Mucosa of descending colon (tissue), 3 donors: ENCODE results near the gene MAGOH. TPM values are rescaled to one million over a fixed set of nuclear protein-coding genes. Genes with fewer than 3 reads are reported as not detected.

ENCODE experiments used
- ATAC-seq: fragments of 200-7000 bp; cut with Tn5 transposase; one replicate; pipeline ENCODE4 v1.9.1; 2020; ENCODE audit warnings: mild to moderate bottlenecking, moderate library complexity
- DNase-seq, 3 donors: peaks; one replicate each; pipeline ENCODE4 v3.0.0-alpha.2; 2020
- H3K36me3 ChIP-seq: fragments of 200-600 bp; one replicate; pipeline ENCODE4 v1.8.0; 2021; ENCODE audit warnings: low read depth, mild to moderate bottlenecking
- H3K4me1 ChIP-seq: fragments of 200-600 bp; one replicate; pipeline ENCODE4 v1.8.0; 2021; ENCODE audit warnings: low read depth, mild to moderate bottlenecking
- H3K4me3 ChIP-seq: fragments of 200-600 bp; one replicate; pipeline ENCODE4 v1.8.0; 2021; ENCODE audit warnings: mild to moderate bottlenecking
- H3K9me3 ChIP-seq: fragments of 200-600 bp; one replicate; pipeline ENCODE4 v1.8.0; 2021; ENCODE audit warnings: mild to moderate bottlenecking
- CTCF ChIP-seq: fragments of 200-600 bp; IDR thresholded peaks from one replicate; pipeline ENCODE4 v1.8.0; 2022; ENCODE audit warnings: antibody characterized with exemption, mild to moderate bottlenecking
- intact Hi-C, 2 donors: fragments of 100-400 bp; cut with DNase I in 1 of 2; cut with micrococcal nuclease in 1 of 2; formaldehyde crosslinking; loops; one replicate each; pipeline versions ENCODE4 v1.11.0 to v1.11.1; 2022; cut with DNase I, micrococcal nuclease
- total RNA-seq, 3 donors: library from RNA; stranded (reverse); fragmentation: NEBNext Ultra II Directional in 2 of 3; extraction: Animal tissue kit (Norgen Biotek cat#: 25700) in 2 of 3; gene quantifications; one replicate each; pipeline versions ENCODE4 v1.2.1 to v1.2.4, GENCODE V29; 2021 to 2023
- donor health status: DM: no; HTN: no; CAD: no; lungs with moderate emphysema.
- donor health status: DM: no; HTN: no; CAD: no.
- donor health status: DM: no; HTN: yes; CAD: no.

The MAGOH gene
- total RNA-seq, 3 donors from 2014 or later, result 30.3 to 36.3 (median 34.9) TPM

- Histone ChIP-seq H3K9me3 (no peaks in the 10 kb centered on the region), H3K36me3 (no peaks in the 10 kb centered on the region), H3K4me3 (no peak overlapping the region), H3K4me1 (peaks cover 10% of the 10 kb centered on the region)
- intact Hi-C loops, result no loop called here
- DNase-seq (no peak), ATAC-seq (no peak)
- no peak for TF ChIP-seq CTCF
Measured at GRCh38 chr1:53241828-53242227, 3.5 kb upstream of the MAGOH start.

- Histone ChIP-seq H3K9me3 (no peaks in the 10 kb centered on the region), H3K4me3 (peak overlapping the region; percentile 98), H3K36me3 (peaks cover 3% of the 10 kb centered on the region), H3K4me1 (peaks cover 10% of the 10 kb centered on the region)
- intact Hi-C loops, result no loop called here
- DNase-seq, result no peak
- TF ChIP-seq CTCF, result no peak
- ATAC-seq, result no peak
Measured at GRCh38 chr1:53237638-53238037, 680 bp downstream of the MAGOH start.

GRCh38 chr1:53220962-53221286, 17.4 kb downstream of the MAGOH start:
- ATAC-seq, result no peak
- no peak for DNase-seq
- H3K4me1 ChIP-seq, result peaks cover 10% of the 10 kb centered on the region

GRCh38 chr1:53220171-53220961, 18.0 kb downstream of the MAGOH start, which contains the start of gene CZIB:
Gene CZIB (minus strand): TSS chr1:53220634. CDS start chr1:53220575, 59 bp downstream.
- H3K36me3 ChIP-seq, result no peaks in the 10 kb centered on the region
- ATAC-seq (peak; percentile 98), DNase-seq (peak; percentile 97 to 98 (median 97))
- intact Hi-C loops, result no loop called here
- H3K4me3 ChIP-seq, result peak within 1 kb of the TSS; percentile 58
- peaks cover 10% of the 10 kb centered on the region for H3K4me1 ChIP-seq
- TF ChIP-seq CTCF, result no peak
- H3K9me3 ChIP-seq, result no peaks in the 10 kb centered on the region

More at GRCh38 chr1:53220962-53221286, 17.4 kb downstream of the MAGOH start:
- intact Hi-C loops, result no loop called here
- no peak for TF ChIP-seq CTCF
- Histone ChIP-seq H3K9me3 (no peaks in the 10 kb centered on the region), H3K4me3 (no peak overlapping the region), H3K36me3 (no peaks in the 10 kb centered on the region)

- Histone ChIP-seq H3K9me3 (no peaks in the 10 kb centered on the region), H3K36me3 (no peaks in the 10 kb centered on the region), H3K4me1 (peaks cover 10% of the 10 kb centered on the region), H3K4me3 (peak overlapping the region; percentile 58)
- TF ChIP-seq CTCF, result no peak
- DNase-seq (no peak), ATAC-seq (no peak)
- intact Hi-C loops, result no loop called here
Measured at GRCh38 chr1:53219711-53220110, 18.6 kb downstream of the MAGOH start.
